DND-41 (cell line): ENCODE results near the gene DDX1.

ENCODE experiments used
- EZH2 ChIP-seq: IDR thresholded peaks from 3 replicates; pipeline ENCODE4 v1.6.1; 2012; ENCODE audit warnings: borderline replicate concordance, low read depth, mild to moderate bottlenecking, moderate library complexity, low read length, inconsistent platforms; ENCODE audit not compliant: severe bottlenecking
- TF ChIP-seq, protein P1 (sequence below): IDR thresholded peaks from 2 replicates; pipeline ENCODE4 v1.5.1; 2012; ENCODE audit warnings: borderline replicate concordance, low read length, moderate library complexity, mild to moderate bottlenecking; ENCODE audit not compliant: poor library complexity, severe bottlenecking; ENCODE audit errors: extremely low read depth

DNA sequence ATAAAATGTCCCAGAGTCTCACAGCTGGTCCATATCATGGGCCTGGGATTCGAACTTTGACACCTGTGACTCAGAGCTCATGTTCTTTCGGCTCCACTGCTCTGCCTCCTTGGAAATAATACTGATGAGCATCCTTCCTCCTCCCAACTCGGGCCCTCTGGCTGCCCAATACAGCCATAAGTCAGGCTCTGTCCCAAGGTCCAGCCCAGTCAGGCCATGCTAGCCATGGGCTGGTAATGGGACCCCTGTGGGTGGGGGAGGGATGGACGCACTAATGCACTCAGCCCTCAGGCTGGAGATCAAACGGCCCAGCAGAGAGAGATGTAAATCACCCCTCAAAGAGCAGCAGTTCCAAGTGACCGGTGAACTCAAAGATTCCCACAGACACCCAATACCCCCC, 61.1 kb downstream of the DDX1 start:
- TF ChIP-seq EZH2: no peak
- TF ChIP-seq, protein P1, sequence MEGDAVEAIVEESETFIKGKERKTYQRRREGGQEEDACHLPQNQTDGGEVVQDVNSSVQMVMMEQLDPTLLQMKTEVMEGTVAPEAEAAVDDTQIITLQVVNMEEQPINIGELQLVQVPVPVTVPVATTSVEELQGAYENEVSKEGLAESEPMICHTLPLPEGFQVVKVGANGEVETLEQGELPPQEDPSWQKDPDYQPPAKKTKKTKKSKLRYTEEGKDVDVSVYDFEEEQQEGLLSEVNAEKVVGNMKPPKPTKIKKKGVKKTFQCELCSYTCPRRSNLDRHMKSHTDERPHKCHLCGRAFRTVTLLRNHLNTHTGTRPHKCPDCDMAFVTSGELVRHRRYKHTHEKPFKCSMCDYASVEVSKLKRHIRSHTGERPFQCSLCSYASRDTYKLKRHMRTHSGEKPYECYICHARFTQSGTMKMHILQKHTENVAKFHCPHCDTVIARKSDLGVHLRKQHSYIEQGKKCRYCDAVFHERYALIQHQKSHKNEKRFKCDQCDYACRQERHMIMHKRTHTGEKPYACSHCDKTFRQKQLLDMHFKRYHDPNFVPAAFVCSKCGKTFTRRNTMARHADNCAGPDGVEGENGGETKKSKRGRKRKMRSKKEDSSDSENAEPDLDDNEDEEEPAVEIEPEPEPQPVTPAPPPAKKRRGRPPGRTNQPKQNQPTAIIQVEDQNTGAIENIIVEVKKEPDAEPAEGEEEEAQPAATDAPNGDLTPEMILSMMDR: no peak
